Activated B cell treated with CpG ODN at 0.5 μM for 24 hours (primary cell): ENCODE data around the gene ETV3. TPM values are rescaled to one million over a fixed set of nuclear protein-coding genes. Genes with fewer than 3 reads are reported as not detected.

Source experiments
- ATAC-seq: fragments of 200-7000 bp; cut with Tn5 transposase; one replicate; pipeline ENCODE4 v1.10.0; 2021; ENCODE audit warnings: low read depth, mild to moderate bottlenecking, moderate library complexity
- CTCF ChIA-PET: fragments of 350-600 bp; sonication (Branson Sonifier 250); formaldehyde crosslinking; loops from one replicate; lab custom pipeline; 2021; ENCODE audit warnings: antibody characterized with exemption; lab: Charles Lee
- POLR2A ChIA-PET: fragments of 350-600 bp; sonication (Branson Sonifier 250); formaldehyde crosslinking; loops from one replicate; lab custom pipeline; 2021; ENCODE audit warnings: antibody characterized with exemption; lab: Charles Lee
- DNase-seq: peaks from one replicate; pipeline ENCODE4 v3.0.0; 2022
- H3K27ac Mint-ChIP-seq: one replicate; pipeline ENCODE4 v1.8.0; 2020; ENCODE audit warnings: mixed read lengths
- H3K27me3 Mint-ChIP-seq: one replicate; pipeline ENCODE4 v1.8.0; 2021; ENCODE audit warnings: mixed read lengths
- H3K36me3 Mint-ChIP-seq: one replicate; pipeline ENCODE4 v1.8.0; 2021; ENCODE audit warnings: low read depth, mixed read lengths
- H3K4me1 Mint-ChIP-seq: one replicate; pipeline ENCODE4 v1.8.0; 2021; ENCODE audit warnings: mixed read lengths
- H3K4me3 Mint-ChIP-seq: one replicate; pipeline ENCODE4 v1.8.0; 2020; ENCODE audit warnings: mild to moderate bottlenecking, mixed read lengths
- H3K9me3 Mint-ChIP-seq: one replicate; pipeline ENCODE4 v1.8.0; 2020; ENCODE audit warnings: mixed read lengths
- CTCF ChIP-seq: fragments of 200-600 bp; IDR thresholded peaks from one replicate; pipeline ENCODE4 v1.8.0; 2022; ENCODE audit warnings: antibody characterized with exemption, mild to moderate bottlenecking
- intact Hi-C: fragments of 100-400 bp; cut with micrococcal nuclease; formaldehyde crosslinking; loops from one replicate; pipeline ENCODE4 v1.15.1; 2024
- total RNA-seq: library from RNA; stranded (reverse); gene quantifications from 2 replicates; pipeline ENCODE4 v1.2.3, GENCODE V29; 2022

Gene ETV3
- total RNA-seq, 1 donor from 2014 or later, result 31.3 TPM

DNA sequence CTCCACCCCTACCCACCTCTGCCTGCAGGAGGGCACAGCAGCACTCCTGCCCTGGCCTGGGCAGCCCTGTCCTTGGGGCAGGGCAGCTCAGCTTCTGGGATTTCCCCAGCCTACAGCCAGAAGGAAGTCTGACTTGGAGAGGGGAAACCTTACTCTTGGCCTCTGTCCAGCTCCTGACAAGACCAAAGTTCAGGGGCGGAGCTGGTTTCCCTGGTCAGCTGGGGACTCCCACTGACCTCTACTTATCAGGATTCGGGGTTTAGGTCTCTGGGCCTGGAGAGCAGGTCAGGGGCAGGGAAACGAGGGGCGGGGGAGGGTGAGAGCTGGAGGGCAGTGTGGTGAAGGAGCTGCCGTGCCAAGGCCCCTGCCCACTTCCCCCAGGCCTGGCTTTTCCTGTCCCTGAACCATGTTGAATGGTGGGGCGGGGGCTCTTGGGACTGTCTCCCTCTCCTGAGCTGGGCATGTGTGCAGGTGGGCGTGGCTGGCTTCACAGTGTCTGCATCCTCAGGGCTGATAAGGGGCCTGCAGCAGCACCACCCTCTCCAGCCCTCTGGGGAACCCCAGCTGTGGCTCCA is 16.8 kb upstream of the ETV3 start:
- ChIA-PET CTCF (interaction anchor here (0.9 to 9.3 kb wide), 7 partner anchors 8 to 71 kb away, joined by 3 to 388 read pairs (median 6); partner anchors contain the start of gene ETV3), POLR2A (interaction anchor here (0.7 kb wide), 1 partner anchor 69 kb away, joined by 5 read pairs; no protein-coding TSS in a partner anchor)
- ATAC-seq (no peak), DNase-seq (no peak)
- Mint-ChIP-seq H3K36me3 (no peaks in the 10 kb centered on the region), H3K27me3 (peaks cover 42% of the 10 kb centered on the region), H3K4me1 (peaks cover 3% of the 10 kb centered on the region), H3K27ac (no peak overlapping the region), H3K9me3 (no peaks in the 10 kb centered on the region), H3K4me3 (no peak overlapping the region)
- no peak for TF ChIP-seq CTCF
- intact Hi-C loops, result loop anchor here (5.0 kb wide), 1 partner anchor 243 kb away; no protein-coding TSS in a partner anchor

- peaks cover 42% of the 10 kb centered on the region for H3K27me3 Mint-ChIP-seq
- H3K9me3 Mint-ChIP-seq, result no peaks in the 10 kb centered on the region
- intact Hi-C loops, result no loop called here
- H3K4me1 Mint-ChIP-seq, result peaks cover 3% of the 10 kb centered on the region
- no peak for ATAC-seq
- no peak overlapping the region for H3K27ac Mint-ChIP-seq
- H3K36me3 Mint-ChIP-seq, result no peaks in the 10 kb centered on the region
- DNase-seq, result no peak
- no peak overlapping the region for H3K4me3 Mint-ChIP-seq
- ChIA-PET CTCF (interaction anchor here (1.3 to 9.3 kb wide), 5 partner anchors 9 to 66 kb away, joined by 4 to 388 read pairs (median 6); no protein-coding TSS in a partner anchor), POLR2A (no interaction called here)
- no peak for TF ChIP-seq CTCF
These were observed 16.1 kb upstream of the ETV3 start for GRCh38 chr1:157154291-157154690.

- Mint-ChIP-seq H3K4me3 (no peak overlapping the region), H3K4me1 (peaks cover 3% of the 10 kb centered on the region)
These were observed 15.6 kb upstream of the ETV3 start for GRCh38 chr1:157153746-157154145.

GRCh38 chr1:157152510-157152909 is 14.3 kb upstream of the ETV3 start:
- ATAC-seq (no peak), DNase-seq (no peak)
- no peaks in the 10 kb centered on the region for H3K36me3 Mint-ChIP-seq
- ChIA-PET CTCF (interaction anchor here (1.2 to 9.3 kb wide), 2 partner anchors 64 to 78 kb away, joined by 3 to 388 read pairs; no protein-coding TSS in a partner anchor), POLR2A (no interaction called here)
- intact Hi-C loops, result no loop called here
- no peak overlapping the region for H3K27ac Mint-ChIP-seq
- no peak for TF ChIP-seq CTCF
- peaks cover 9% of the 10 kb centered on the region for H3K4me1 Mint-ChIP-seq
- H3K9me3 Mint-ChIP-seq, result no peaks in the 10 kb centered on the region
- H3K4me3 Mint-ChIP-seq, result no peak overlapping the region
- peaks cover 29% of the 10 kb centered on the region for H3K27me3 Mint-ChIP-seq

More at GRCh38 chr1:157153746-157154145, 15.6 kb upstream of the ETV3 start:
- Mint-ChIP-seq H3K9me3 (no peaks in the 10 kb centered on the region), H3K27me3 (peaks cover 39% of the 10 kb centered on the region), H3K27ac (no peak overlapping the region), H3K36me3 (no peaks in the 10 kb centered on the region)
- no peak for TF ChIP-seq CTCF
- DNase-seq (no peak), ATAC-seq (no peak)
- POLR2A ChIA-PET, result no interaction called here
- intact Hi-C loops, result no loop called here
- CTCF ChIA-PET, result interaction anchor here (1.5 to 9.3 kb wide), 4 partner anchors 12 to 65 kb away, joined by 4 to 388 read pairs (median 24); no protein-coding TSS in a partner anchor

GRCh38 chr1:157151506-157151905 is 13.3 kb upstream of the ETV3 start:
- intact Hi-C loops, result no loop called here
- no peak overlapping the region for H3K27ac Mint-ChIP-seq
- ChIA-PET CTCF (interaction anchor here (9.3 kb wide), 1 partner anchor 63 kb away, joined by 388 read pairs; no protein-coding TSS in a partner anchor), POLR2A (no interaction called here)
- no peaks in the 10 kb centered on the region for H3K9me3 Mint-ChIP-seq
- no peak for TF ChIP-seq CTCF
- H3K4me1 Mint-ChIP-seq, result peaks cover 9% of the 10 kb centered on the region
- no peak for DNase-seq
- H3K4me3 Mint-ChIP-seq, result no peak overlapping the region
- ATAC-seq, result no peak
- peaks cover 22% of the 10 kb centered on the region for H3K27me3 Mint-ChIP-seq
- no peaks in the 10 kb centered on the region for H3K36me3 Mint-ChIP-seq
